SK-MEL-5 (cell line): ENCODE data around the gene PEX7. TPM values are rescaled to one million over a fixed set of nuclear protein-coding genes. Genes with fewer than 3 reads are reported as not detected.
"Not testable (repeated sequence)": the region's sequence is repeated elsewhere in the genome, so short reads cannot be mapped to it uniquely, and the experiment has no call there.

Experiments
- DNase-seq: peaks from one replicate; pipeline ENCODE4 v3.0.0-alpha.2; 2016; ENCODE audit warnings: low read depth, low spot score
- in situ Hi-C: cut with HindIII; loops from 2 replicates; pipeline ENCODE4 v1.10.0; 2016; ENCODE audit warnings: low sequenced_read_pairs, high pct_unique_total_duplicates, low pct_unique_long_range_greater_than_20kb
- small RNA-seq, 2 experiments: library from RNA; depleted of rRNA; stranded (forward); fragments of <200 nt; gene quantifications; one replicate each; pipeline ENCODE3, GENCODE V24; 2014
- total RNA-seq: library from RNA; depleted of rRNA; stranded (reverse); fragments of >200 nt; shearing (Covaris generic); gene quantifications from 2 replicates; pipeline ENCODE4 v1.2.3, GENCODE V29; 2014; rRNA removed

The PEX7 gene
- total RNA-seq, 1 experiment from 2014 or later: 9.6 TPM

- no peak for DNase-seq
- in situ Hi-C loops: no loop called here
These were observed 137.1 kb downstream of the PEX7 start for GRCh38 chr6:136959471-136959891.

GRCh38 chr6:136959935-136960334, 137.5 kb downstream of the PEX7 start:
- DNase-seq, in situ Hi-C loops: not testable (repeated sequence)

- in situ Hi-C loops: no loop called here
- no peak for DNase-seq
These were observed 138.4 kb downstream of the PEX7 start for GRCh38 chr6:136960781-136961180.

- in situ Hi-C loops: no loop called here
- no peak for DNase-seq
These were observed 139.5 kb downstream of the PEX7 start for GRCh38 chr6:136961848-136962247.

GRCh38 chr6:136962661-136963060, 140.3 kb downstream of the PEX7 start:
- DNase-seq: no peak
- in situ Hi-C loops: no loop called here

GRCh38 chr6:136963259-136963658, 140.9 kb downstream of the PEX7 start:
- no peak for DNase-seq
- in situ Hi-C loops: no loop called here

Small RNAs within 50 kb of the gene (small RNA-seq; reads per million reads assigned to genes)
- gene RF00019: 0 reads per million in 2 experiments
- gene RF00443: 0 reads per million in 2 experiments

Other genes starting within 250 kb of the PEX7 start
- gene MAP3K5, start 30.1 kb upstream of the PEX7 start, total RNA-seq: 0.55 and 0.75 TPM in 2 replicates
- not detected in 2 replicates for gene SLC35D3, start 99.7 kb downstream of the PEX7 start, total RNA-seq
- not detected in 2 replicates for gene IL20RA, start 222.4 kb downstream of the PEX7 start, total RNA-seq